GM19372 (cell line): Measurements from ENCODE around the gene HAUS1.
"Not testable (repeated sequence)": the region's sequence is repeated elsewhere in the genome, so short reads cannot be mapped to it uniquely, and the experiment has no call there.

Experiments
- ATAC-seq: cut with Tn5 transposase; IDR thresholded peaks from one replicate; pipeline ENCODE4 v1.9.1; 2021; ENCODE audit warnings: mild to moderate bottlenecking, low read depth, moderate library complexity; ENCODE audit not compliant: unreplicated experiment

The HAUS1 gene

GRCh38 chr18:46084431-46084830 is 19.8 kb upstream of the HAUS1 start:
- no peak for ATAC-seq

DNA sequence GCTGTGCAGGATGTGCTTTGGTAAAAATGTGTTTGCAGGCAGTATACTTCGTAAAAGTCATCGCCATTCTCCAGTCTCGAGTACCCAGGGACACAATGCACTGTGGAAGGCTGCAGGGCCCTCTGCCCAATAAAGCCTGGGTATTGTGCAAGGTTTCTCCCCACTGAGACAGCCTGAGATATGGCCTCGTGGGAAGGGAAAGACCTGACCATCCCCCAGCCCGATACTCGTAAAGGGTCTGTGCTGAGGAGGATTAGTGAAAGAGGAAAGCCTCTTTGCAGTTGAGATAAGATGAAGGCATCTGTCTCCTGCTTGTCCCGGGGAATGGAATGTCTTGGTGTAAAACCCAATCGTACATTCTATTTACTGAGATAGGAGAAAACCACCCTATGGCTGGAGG is 15.7 kb upstream of the HAUS1 start:
- ATAC-seq: not testable (repeated sequence)

- ATAC-seq: no peak
Observed at GRCh38 chr18:46095532-46095931, 8.7 kb upstream of the HAUS1 start.

DNA sequence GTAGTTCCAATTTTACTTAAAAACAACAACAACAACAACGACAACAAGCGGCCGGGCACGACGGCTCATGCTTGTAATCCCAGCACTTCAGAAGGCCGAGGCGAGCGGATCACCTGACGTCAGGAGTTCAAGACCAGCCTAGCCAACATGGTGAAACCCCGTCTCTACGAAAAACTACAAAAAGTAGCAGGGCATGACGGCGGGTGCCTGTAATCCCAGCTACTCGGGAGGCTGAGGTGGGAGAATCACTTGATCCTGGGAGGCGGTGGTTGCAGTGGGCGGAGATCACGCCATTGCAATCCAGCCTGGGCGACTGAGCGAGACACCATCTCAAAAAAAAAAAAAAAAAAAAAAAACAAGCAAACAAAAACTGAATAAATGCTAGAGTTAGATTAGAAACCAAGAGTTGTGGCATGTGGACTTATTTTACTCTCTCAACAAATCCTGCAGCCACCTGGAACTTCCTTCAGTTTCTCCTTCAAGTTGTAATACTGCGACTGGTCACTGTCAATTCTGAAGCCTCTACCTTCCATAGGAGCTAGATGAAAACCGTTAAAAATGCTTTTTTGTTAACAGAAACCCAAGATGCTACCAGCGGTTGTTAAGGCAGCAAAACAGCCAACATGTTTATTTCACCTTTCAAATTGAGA is 7.4 kb upstream of the HAUS1 start:
- ATAC-seq: no peak

DNA sequence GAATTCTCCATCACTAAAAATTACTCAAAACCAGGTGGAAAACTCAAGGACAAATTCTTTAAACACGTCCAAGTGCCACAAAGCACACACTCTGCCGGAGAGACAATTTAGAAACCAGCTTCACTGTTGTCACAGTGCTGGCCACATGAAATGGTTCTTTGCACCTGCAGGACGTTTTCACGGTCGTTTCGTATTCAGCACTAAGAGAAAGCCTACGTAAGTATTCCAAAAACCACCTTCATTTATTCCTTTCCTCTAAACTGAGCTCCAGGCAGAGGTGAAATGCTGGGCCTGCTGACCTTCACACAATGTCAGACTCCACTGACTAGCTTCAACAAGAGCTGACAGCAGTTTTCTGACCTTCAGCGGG is 6.8 kb upstream of the HAUS1 start:
- ATAC-seq: peak; percentile 23

DNA sequence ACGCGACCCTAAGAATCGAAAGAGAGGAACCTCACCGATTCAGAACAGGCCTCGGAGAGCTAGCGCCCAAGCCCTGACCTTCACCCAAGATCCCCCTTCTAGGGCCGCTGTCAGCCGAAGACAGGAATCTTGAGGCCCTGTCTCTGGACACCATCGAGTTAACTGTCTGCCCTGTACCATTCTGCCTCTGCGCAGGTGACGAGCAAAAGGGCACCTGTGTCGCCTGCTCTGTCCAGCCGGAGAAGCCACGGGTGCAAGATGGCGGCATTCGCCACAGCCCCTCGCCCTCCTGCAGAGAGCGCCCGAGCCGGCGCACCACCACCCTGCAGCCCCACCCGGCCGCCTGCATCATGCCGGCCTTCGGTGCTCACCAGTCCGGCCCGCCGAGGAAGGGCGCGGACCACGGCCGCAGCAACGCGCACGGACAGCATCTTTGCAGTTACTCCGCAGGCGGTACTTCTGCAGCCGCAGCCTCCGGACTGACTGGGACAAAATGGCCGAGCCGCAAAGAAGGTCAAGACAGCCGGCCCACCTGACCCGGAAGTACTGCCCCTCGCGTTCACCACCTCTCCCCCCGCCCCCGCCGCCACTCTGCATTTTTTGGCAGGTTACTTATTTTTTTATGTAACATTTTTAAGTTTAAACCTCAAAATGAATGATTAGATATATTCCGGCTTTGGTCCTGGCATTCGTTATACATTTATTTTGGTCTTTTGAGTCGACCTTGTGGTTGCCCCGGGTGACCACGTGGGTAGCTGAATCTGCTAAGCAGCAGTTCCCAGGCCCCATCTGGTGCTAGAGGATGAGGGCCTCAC is 6.2 kb upstream of the HAUS1 start, which contains the start of gene ATP5F1A:
ATP5F1A (minus strand) TSS at position 496 of the 815 bp plus-strand sequence; CDS start at position 431, 65 bp downstream.
- peak; percentile 74 for ATAC-seq

GRCh38 chr18:46098616-46098933 is 5.6 kb upstream of the HAUS1 start:
- ATAC-seq: no peak

DNA sequence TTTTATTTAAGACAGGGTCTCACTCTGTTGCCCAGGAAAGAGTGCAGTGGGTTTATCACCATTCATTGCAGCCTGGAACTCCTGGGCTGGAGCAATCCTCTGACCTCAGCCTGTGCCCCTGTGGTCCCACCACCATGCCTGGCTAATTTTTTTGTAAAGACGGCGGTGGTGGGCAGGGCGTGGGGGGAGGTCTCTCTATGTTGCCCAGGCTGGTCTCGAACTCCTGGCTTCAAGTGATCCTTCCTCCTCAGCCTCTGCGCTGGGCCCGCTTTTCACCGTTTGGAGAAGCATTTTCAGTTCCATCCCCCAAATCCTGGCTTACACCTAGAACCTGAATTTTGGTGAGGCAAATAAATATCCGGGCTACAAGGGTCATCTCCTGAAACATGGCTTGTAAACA is 4.7 kb upstream of the HAUS1 start:
- ATAC-seq: no peak

GRCh38 chr18:46109386-46109785 is 5.2 kb downstream of the HAUS1 start:
- no peak for ATAC-seq

- ATAC-seq: no peak
Observed at GRCh38 chr18:46110406-46110805, 6.2 kb downstream of the HAUS1 start.

- no peak for ATAC-seq
Observed at GRCh38 chr18:46113751-46114150, 9.6 kb downstream of the HAUS1 start.

GRCh38 chr18:46126625-46127024 is 22.4 kb downstream of the HAUS1 start:
- ATAC-seq: not testable (repeated sequence)

DNA sequence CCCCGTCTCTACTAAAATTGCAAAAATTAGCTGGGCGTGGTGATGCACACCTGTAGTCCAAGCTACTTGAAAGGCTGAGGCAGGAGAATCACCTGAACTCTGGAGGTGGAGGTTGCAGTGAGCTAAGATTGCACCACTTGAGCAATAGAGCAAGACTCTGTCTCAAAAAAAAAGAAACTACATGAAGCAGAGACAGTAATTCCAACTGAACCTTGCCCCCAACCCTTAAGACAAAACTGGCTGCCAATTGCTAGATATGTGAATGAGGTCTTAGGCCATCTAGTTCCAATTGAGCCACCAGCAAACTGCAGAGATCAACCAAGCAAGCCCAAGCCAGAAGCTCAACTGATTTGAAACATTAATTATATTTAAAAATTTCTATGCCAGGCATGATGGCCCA is 25.9 kb downstream of the HAUS1 start:
- no peak for ATAC-seq

DNA sequence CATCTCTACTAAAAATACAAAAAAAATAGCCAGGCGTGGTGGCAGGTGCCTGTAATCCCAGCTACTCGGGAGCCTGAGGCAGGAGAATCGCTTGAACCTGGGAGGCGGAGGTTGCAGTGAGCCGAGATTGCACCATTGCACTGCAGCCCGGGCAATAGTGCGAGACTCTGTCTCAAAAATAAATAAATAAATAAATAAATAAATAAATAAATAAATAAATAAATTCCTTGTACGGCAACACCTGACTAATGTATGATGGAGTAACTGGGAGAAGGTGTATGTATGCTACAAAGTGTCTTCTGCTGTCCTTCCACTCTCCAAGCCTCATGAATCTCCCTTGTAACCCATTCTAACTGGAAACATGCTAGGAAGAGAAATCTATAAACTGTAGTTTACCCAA is 26.4 kb downstream of the HAUS1 start:
- ATAC-seq: not testable (repeated sequence)

- no peak for ATAC-seq
Observed at GRCh38 chr18:46133534-46133933, 29.3 kb downstream of the HAUS1 start.

DNA sequence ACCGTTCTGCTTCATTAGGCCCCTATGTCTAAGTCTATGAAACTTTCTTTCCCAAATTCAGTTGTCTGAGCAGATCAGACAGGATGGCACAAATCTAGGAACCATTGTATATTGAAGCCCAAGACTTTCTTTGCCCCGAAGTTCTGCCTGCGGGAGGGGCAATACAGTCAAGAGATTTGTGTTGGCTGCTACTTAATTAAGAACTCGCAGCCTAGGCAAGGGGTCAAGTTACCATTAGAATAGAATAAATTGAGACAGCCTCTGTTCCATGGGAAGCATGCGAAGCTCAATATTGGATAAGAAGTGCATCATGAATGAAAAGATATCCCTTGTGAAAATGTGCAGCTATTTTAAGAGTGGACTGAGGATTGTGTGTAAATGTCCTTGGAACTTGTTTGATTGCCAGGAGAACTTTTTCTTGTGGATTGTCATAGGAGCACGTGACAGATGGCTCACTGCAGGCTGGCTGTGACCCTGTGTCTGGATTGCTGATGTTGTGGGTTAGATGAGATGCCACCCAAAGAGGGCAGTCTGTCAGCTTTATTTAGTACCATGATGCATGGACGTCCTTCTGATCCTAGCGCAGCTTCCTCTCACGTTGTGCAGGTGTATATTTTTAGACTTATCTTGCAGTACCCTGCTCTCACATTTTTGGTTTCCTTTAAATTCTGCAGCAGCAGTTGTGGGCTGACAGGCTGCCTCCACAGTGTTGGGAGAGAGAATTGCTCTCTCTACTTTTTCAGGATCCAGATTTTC is 30.9 kb downstream of the HAUS1 start:
- ATAC-seq: no peak

DNA sequence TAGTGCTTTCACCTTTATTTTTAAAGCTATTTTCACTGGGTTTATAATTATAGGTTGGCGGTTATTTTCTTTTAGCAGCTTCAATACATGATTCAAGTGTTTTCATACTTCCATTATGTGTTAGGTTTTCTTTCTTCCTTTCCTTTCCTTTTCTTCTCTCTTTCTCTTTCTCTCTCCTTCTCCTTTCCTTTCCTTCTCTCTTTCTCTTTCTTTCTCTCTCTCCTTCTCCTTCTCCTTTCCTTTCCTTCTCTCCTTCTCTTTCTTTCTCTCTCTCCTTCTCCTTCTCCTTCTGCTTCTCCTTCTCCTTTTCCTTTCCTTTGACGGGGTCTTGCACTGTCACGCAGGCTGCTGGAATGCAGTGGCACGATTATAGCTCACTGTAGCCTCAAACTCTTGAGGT is 36.0 kb downstream of the HAUS1 start:
- no peak for ATAC-seq

GRCh38 chr18:46141199-46141598 is 37.0 kb downstream of the HAUS1 start:
- ATAC-seq: no peak

- ATAC-seq: no peak
Observed at GRCh38 chr18:46148810-46149209, 44.6 kb downstream of the HAUS1 start.

DNA sequence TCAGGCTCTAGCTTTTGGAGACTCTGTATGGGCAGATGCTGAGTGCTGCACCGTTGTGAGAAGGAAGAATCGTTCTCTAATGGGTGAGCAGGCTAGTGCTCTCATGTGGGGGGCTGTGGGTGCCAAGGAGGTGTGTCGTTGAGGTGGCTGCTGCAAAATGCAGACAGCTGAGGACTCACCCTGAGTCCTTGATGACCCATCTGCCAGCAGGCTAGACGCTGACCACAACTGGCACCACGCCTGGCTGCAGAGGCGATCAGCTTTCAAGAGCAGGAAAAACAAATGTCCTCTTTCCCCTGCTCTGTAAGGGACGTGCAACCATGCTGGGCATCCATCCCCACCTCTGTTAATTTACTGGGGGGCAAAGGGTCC is 48.2 kb downstream of the HAUS1 start:
- no peak for ATAC-seq

DNA sequence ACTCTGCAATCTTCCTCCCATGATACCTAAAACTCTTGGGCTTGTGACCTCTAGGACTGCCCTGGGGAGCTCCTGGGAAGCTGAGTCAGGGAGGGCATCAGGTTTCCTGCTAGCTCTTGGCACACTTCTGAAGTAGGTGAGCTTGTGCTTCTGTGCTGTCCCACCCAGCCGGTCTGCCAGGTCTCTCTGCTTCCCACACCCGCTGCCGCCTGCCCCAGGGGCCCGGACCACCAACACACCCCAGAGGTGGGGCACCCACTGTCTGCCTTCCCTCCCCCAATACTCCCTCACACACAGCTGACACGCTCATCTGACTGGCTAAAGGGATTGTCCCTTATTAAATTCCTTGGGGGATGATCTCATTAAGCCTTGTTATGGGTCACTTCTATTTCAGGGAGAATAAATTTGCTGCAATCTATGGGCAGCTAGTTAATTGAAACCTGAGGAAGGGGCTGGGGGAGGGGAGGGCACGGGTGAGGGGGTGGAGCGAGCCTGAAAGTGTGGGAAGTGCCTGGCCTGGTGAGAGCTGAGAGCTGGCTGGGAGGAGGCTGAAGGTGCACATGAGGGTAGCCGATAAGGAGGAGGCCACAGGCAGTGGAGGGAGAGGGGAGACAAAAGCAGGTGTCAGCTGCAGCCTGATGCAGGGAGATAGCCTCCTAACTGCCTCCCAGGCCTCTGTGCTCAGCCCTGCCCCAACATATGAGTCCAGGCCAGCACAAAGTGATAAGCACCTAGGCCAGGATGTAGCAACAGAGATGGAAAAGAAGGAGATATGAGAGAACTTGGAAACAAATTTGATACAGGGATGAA is 48.8 kb downstream of the HAUS1 start:
- no peak for ATAC-seq
